RWPE2 (cell line): ENCODE measurements around the gene PLEKHM1.

ENCODE experiments used
- ATAC-seq: fragments of 200-7000 bp; cut with Tn5 transposase; 3 replicates; pipeline ENCODE4 v1.9.1; 2021; ENCODE audit warnings: low read depth
- DNase-seq: peaks from one replicate; pipeline ENCODE4 v3.0.0-alpha.2; 2020; ENCODE audit warnings: low spot score
- H3K27ac ChIP-seq: fragments of 450-650 bp; 2 replicates; pipeline ENCODE4 v1.5.1; 2017; ENCODE audit warnings: mild to moderate bottlenecking; ENCODE audit not compliant: poor library complexity, severe bottlenecking
- H3K27me3 ChIP-seq: fragments of 250-450 bp; sonication (Bioruptor Pico); 2 replicates; pipeline ENCODE4 v1.5.1; 2021; ENCODE audit warnings: mild to moderate bottlenecking, moderate library complexity; ENCODE audit not compliant: insufficient read depth, poor library complexity, severe bottlenecking
- H3K36me3 ChIP-seq: fragments of 250-450 bp; sonication (Bioruptor Pico); 2 replicates; pipeline ENCODE4 v1.5.1; 2020; ENCODE audit warnings: low read depth, mild to moderate bottlenecking, moderate library complexity
- H3K4me1 ChIP-seq: fragments of 250-450 bp; sonication (Bioruptor Pico); 2 replicates; pipeline ENCODE4 v1.5.1; 2021; ENCODE audit warnings: mild to moderate bottlenecking, moderate library complexity; ENCODE audit not compliant: insufficient read depth, poor library complexity, severe bottlenecking
- H3K4me3 ChIP-seq: fragments of 250-450 bp; sonication (Bioruptor Pico); 2 replicates; pipeline ENCODE4 v1.5.1; 2021; ENCODE audit warnings: mild to moderate bottlenecking, moderate library complexity; ENCODE audit not compliant: severe bottlenecking
- H3K9me3 ChIP-seq: fragments of 250-450 bp; sonication (Bioruptor Pico); 2 replicates; pipeline ENCODE4 v1.5.1; 2021; ENCODE audit warnings: mild to moderate bottlenecking, moderate library complexity; ENCODE audit not compliant: severe bottlenecking
- CTCF ChIP-seq: fragments of 450-650 bp; IDR thresholded peaks from one replicate; pipeline ENCODE4 v1.5.1; 2017; ENCODE audit warnings: mild to moderate bottlenecking, moderate library complexity; ENCODE audit not compliant: poor library complexity, severe bottlenecking

Gene PLEKHM1

GRCh38 chr17:45398800-45399199 is 91.7 kb downstream of the PLEKHM1 start:
- TF ChIP-seq CTCF = no peak
- H3K27ac ChIP-seq = no peak overlapping the region
- ATAC-seq (no peak), DNase-seq (no peak)
- peaks cover 31% of the 10 kb centered on the region for H3K36me3 ChIP-seq
- no peaks in the 10 kb centered on the region for H3K9me3 ChIP-seq
- H3K27me3 ChIP-seq = no peaks in the 10 kb centered on the region
- no peaks in the 10 kb centered on the region for H3K4me1 ChIP-seq
- H3K4me3 ChIP-seq = no peak overlapping the region

DNA sequence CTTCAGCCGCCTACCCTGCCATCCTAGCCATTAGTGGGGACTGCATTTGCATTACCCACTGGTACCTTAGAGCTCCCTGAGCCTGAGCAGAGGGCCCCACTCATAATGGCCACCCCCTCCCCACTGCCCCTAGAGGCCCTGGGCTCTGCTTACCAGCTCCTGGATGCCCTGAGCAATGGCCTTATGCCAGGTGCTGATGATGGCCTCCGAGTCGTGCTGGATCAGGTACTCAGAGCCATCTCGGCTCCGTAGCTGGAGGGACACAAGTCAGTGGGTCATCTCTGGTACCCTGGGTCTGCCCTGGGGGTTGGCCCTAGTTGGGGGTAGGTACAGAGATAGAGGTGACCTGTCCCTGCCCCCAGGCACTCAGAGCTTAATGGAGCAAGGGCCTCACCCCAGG is 92.7 kb downstream of the PLEKHM1 start:
- no peak overlapping the region for H3K4me3 ChIP-seq
- ATAC-seq (no peak), DNase-seq (no peak)
- peaks cover 22% of the 10 kb centered on the region for H3K36me3 ChIP-seq
- TF ChIP-seq CTCF = no peak
- H3K4me1 ChIP-seq = no peaks in the 10 kb centered on the region
- no peaks in the 10 kb centered on the region for H3K27me3 ChIP-seq
- no peak overlapping the region for H3K27ac ChIP-seq
- no peaks in the 10 kb centered on the region for H3K9me3 ChIP-seq

DNA sequence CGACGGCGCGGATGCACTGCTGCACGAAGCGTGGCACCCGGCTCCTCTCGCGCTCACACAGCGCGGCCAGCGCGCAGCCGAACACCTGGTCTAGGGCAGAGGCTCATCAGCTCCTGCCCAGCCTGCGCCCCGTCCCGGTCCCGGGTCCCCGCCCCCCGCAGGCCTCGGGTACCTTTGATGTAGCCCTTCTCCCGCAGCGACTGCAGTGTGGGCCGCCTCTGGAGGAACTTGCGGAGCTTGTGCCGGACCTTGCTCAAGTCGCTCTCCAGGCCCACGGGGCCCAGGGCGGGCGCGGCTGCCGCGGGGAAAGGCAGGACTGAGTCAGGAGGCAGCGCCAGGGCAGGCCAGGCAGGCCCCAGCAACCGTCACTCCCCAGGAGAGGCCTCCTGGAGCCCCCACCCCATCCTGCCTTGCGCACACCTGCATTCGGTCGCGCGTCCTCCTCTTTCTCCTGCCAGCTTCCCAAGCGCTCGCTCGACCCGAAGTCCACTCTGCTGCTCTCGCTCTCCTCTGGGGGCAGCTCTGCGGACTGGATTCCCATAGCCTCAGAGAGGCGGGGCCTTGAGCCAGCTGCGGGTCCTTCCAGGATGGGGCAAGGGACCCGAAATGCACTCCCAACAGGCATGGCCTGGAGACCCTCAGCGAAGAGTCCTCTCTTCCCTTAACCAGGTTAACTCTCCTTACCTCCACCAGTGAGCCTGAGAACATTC is 93.9 kb downstream of the PLEKHM1 start:
- no peak for TF ChIP-seq CTCF
- H3K27ac ChIP-seq = no peak overlapping the region
- DNase-seq (no peak), ATAC-seq (no peak)
- H3K4me3 ChIP-seq = no peak overlapping the region
- H3K36me3 ChIP-seq = peaks cover 22% of the 10 kb centered on the region
- H3K27me3 ChIP-seq = no peaks in the 10 kb centered on the region
- no peaks in the 10 kb centered on the region for H3K4me1 ChIP-seq
- H3K9me3 ChIP-seq = no peaks in the 10 kb centered on the region

- no peak for ATAC-seq
- no peak for TF ChIP-seq CTCF
- no peak for DNase-seq
- H3K27ac ChIP-seq = no peak overlapping the region
- H3K4me1 ChIP-seq = no peaks in the 10 kb centered on the region
- no peak overlapping the region for H3K4me3 ChIP-seq
- H3K9me3 ChIP-seq = no peaks in the 10 kb centered on the region
- H3K36me3 ChIP-seq = peaks cover 19% of the 10 kb centered on the region
- no peaks in the 10 kb centered on the region for H3K27me3 ChIP-seq
Observed at GRCh38 chr17:45395569-45396415, 94.7 kb downstream of the PLEKHM1 start.
